Activated naive CD4-positive, alpha-beta T cell (primary cell): ENCODE measurements around the gene MGMT.

Source experiments
- DNase-seq, 4 experiments: peaks; one replicate each; lab custom pipeline; 2025; lab: John Stamatoyannopoulos, UW

Gene MGMT

GRCh38 chr10:129655679-129656031, 188.6 kb downstream of the MGMT start:
- DNase-seq = no peak

GRCh38 chr10:129656642-129657041, 189.6 kb downstream of the MGMT start:
- DNase-seq = no peak

GRCh38 chr10:129657297-129658017, 190.4 kb downstream of the MGMT start:
- no peak for DNase-seq

GRCh38 chr10:129658376-129659072, 191.5 kb downstream of the MGMT start:
- no peak for DNase-seq

GRCh38 chr10:129659508-129660268, 192.6 kb downstream of the MGMT start:
- no peak for DNase-seq

- DNase-seq = no peak
Measured at GRCh38 chr10:129660569-129660968, 193.5 kb downstream of the MGMT start.

- DNase-seq = no peak
Measured at GRCh38 chr10:129662426-129662825, 195.4 kb downstream of the MGMT start.

GRCh38 chr10:129670124-129670523, 203.1 kb downstream of the MGMT start:
- no peak for DNase-seq

DNA sequence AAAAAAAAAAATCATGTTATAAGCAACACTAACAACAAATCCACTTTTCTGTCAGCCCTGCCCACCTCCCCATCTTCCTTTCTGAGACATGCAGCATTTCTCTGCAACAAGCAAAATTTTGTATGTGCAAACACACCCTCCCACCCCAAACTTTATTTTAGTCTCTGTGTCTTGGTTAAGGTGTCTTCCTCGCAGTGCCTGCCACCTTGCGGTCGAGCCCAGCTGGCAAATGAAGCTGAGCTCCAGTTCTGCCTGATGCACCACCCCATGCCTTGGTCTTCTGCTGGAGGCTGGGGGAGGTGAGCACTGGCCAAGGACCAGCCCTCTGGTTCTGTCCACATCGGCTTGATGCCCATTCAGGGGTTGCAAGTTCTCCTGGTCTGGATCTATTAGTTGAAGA, 206.3 kb downstream of the MGMT start:
- no peak for DNase-seq

- DNase-seq = no peak
Measured at GRCh38 chr10:129675027-129675769, 208.2 kb downstream of the MGMT start.

- DNase-seq = no peak
Measured at GRCh38 chr10:129676014-129676413, 209.0 kb downstream of the MGMT start.

DNA sequence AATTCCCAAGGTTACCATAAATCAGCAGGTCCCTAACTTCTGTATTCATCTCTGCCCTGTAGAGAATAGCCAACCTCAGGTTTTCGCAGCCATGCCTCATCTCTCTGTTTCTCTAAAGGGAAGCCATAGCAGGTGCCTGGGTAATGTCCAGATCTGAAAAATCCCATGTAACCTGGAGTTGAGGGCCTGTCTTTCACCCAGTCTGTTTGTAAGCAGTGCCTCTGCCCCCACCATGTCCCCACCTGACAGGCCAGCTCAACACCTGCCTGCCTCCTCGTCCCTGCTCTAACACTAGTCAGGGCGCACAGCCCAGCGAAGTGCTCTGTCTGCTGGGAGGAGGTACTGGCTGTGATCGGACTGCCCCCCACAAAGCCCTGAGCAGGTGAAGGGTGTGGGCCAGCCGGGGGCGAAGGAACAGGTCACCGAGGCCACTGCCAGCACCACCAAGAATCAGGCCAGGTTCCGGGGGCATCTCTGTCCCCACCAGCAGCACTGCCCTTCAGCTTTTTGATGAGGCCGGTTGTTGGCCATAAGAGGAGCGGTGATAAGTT, 210.4 kb downstream of the MGMT start:
- DNase-seq = no peak

GRCh38 chr10:129678186-129678585, 211.1 kb downstream of the MGMT start:
- no peak for DNase-seq

DNA sequence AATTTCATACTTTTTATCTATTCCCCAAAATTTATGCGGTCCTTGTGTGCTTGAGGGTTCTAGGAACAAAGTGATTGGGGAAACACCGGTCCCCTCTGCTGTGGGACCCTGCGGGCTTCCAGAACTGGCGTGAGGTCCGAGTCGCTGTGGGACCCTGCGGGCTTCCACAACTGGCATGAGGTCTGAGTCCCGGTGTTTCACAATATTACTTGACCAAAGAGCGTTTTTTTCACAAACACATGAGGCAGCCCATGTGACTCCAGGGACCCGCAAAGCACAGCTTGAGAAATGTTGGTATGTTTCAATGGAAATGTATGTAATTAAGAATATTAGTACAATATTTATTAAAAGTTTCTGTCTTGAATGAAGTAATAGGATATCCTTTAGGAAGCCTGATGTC, 212.2 kb downstream of the MGMT start:
- DNase-seq = no peak

GRCh38 chr10:129680661-129681344, 213.8 kb downstream of the MGMT start:
- no peak for DNase-seq

GRCh38 chr10:129681856-129682255, 214.8 kb downstream of the MGMT start:
- no peak for DNase-seq

DNA sequence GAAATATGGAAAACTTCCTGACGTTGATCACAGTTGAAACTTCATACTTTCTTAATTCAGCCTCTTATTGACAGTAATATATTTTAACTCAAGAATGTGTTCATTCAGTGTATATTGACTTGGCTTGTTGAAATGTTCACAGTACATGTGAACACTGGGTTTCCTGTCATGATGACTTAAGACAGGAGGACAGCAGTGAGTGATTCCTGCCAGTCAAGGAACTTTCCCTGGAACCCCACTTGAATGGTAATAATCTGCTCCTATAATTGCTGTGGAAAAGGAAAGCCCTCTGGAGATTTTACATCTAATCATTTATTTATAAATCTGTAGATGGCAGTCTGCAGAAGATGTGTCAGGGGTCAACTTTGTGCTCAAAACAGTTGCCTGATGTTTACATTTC, 216.5 kb downstream of the MGMT start:
- DNase-seq = no peak

GRCh38 chr10:129683920-129684319, 216.9 kb downstream of the MGMT start:
- DNase-seq = no peak

DNA sequence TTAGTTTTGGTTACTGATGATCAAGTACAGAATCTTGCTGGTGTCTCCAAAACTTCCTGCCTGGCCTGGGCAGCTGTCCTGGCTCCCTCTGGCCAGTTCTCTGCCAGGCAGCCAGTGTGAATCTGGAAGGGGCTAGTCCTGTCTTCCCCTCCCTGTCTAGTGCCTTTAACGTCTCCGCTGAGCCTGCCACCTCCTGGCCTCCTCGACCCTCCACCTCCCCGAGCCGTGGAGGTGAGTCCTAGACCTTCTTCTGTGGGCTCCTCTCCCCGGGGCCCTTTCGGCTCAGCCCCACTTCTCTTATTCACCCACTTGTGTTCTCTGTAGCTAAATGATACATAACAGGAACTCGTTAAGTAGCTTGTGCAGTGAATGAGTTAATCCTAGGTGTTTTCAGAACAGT, 218.2 kb downstream of the MGMT start:
- no peak for DNase-seq

DNA sequence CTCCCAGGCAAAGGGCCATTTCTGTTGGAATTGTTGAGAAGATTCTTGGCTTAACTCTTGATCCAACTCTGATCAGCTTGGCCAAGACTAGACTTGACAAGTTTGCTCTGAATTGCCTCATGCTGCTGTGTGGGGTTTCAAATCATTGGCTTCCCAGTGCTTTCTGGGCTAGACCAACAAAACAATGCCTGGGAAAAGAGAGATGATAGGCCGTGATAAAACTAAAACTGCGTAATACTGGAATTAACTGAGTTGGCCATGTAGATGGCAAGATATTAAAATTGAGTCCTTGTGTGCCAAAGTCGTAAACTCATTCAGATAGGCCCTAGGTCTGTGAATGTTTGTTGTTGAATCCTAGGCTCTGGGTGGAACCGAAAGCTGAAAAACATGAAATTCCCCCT, 222.6 kb downstream of the MGMT start:
- no peak for DNase-seq

- DNase-seq = no peak
Measured at GRCh38 chr10:129690248-129691070, 223.4 kb downstream of the MGMT start.
